Liver (tissue), 9 donors: ENCODE measurements around the gene NFKBIB. TPM values are rescaled to one million over a fixed set of nuclear protein-coding genes. Genes with fewer than 3 reads are reported as not detected.

ENCODE experiments used
- DNase-seq: peaks from one replicate; pipeline ENCODE4 v3.0.0-alpha.2; 2017; ENCODE audit warnings: low spot score
- H3K27ac ChIP-seq, 2 donors: one replicate each; pipeline ENCODE4 v1.7.0; 2013; ENCODE audit warnings: inconsistent platforms in 2 of 2, low read length in 2 of 2, control low read depth in 1 of 2, low read depth in 1 of 2, mild to moderate bottlenecking in 1 of 2
- H3K27me3 ChIP-seq, 4 donors: one replicate each; pipeline versions ENCODE4 v1.6.1 to v1.7.0; 2013; ENCODE audit warnings: low read length in 3 of 4, inconsistent platforms in 1 of 4, mild to moderate bottlenecking in 1 of 4, moderate library complexity in 1 of 4; ENCODE audit not compliant: control insufficient read depth in 4 of 4, insufficient read depth in 4 of 4
- H3K36me3 ChIP-seq, 4 donors: one replicate each; pipeline versions ENCODE4 v1.6.1 to v1.7.0; 2013; ENCODE audit warnings: low read length in 3 of 4, mild to moderate bottlenecking in 3 of 4, low read depth in 1 of 4, moderate library complexity in 1 of 4; ENCODE audit not compliant: control insufficient read depth in 4 of 4, insufficient read depth in 3 of 4
- H3K4me1 ChIP-seq, 4 donors: one replicate each; pipeline versions ENCODE4 v1.6.1 to v1.7.0; 2013; ENCODE audit warnings: low read length in 3 of 4, mild to moderate bottlenecking in 3 of 4, moderate library complexity in 1 of 4; ENCODE audit not compliant: control insufficient read depth in 4 of 4, insufficient read depth in 4 of 4
- H3K4me3 ChIP-seq, 3 donors: one replicate each; pipeline versions ENCODE4 v1.6.1 to v1.7.0; 2013; ENCODE audit warnings: low read length in 3 of 3, control low read depth in 1 of 3, low read depth in 1 of 3, mild to moderate bottlenecking in 1 of 3
- H3K9ac ChIP-seq, 2 donors: one replicate each; pipeline ENCODE4 v1.7.0; 2013; ENCODE audit warnings: low read length in 2 of 2, mild to moderate bottlenecking in 2 of 2, moderate library complexity in 2 of 2, control low read depth in 1 of 2, low read depth in 1 of 2
- H3K9me3 ChIP-seq, 4 donors: one replicate each; pipeline versions ENCODE4 v1.6.1 to v1.7.0; 2013; ENCODE audit warnings: low read length in 3 of 4; ENCODE audit not compliant: control insufficient read depth in 4 of 4
- ATF3 ChIP-seq: IDR thresholded peaks from 2 replicates; pipeline ENCODE4 v1.6.1; 2016; ENCODE audit warnings: antibody characterized with exemption
- EGR1 ChIP-seq, 2 donors: IDR thresholded peaks; 2 replicates each; pipeline ENCODE4 v1.6.1; 2016 to 2018; ENCODE audit warnings: antibody characterized with exemption in 2 of 2, low read depth in 2 of 2
- FOXA1 ChIP-seq: IDR thresholded peaks from 2 replicates; pipeline ENCODE4 v1.6.1; 2016; ENCODE audit warnings: antibody characterized with exemption
- FOXA2 ChIP-seq: IDR thresholded peaks from 2 replicates; pipeline ENCODE4 v1.6.1; 2016; ENCODE audit warnings: antibody characterized with exemption
- GABPA ChIP-seq, 2 donors: IDR thresholded peaks in 1 of 2; conservative IDR thresholded peaks in 1 of 2; 2 replicates each; pipeline ENCODE4 v1.6.1; 2016; ENCODE audit warnings: antibody characterized with exemption in 2 of 2, mild to moderate bottlenecking in 1 of 2, moderate library complexity in 1 of 2
- HNF4A ChIP-seq, 2 donors: conservative IDR thresholded peaks; 2 replicates each; pipeline ENCODE4 v1.6.1; 2016; ENCODE audit warnings: antibody characterized with exemption in 2 of 2, mild to moderate bottlenecking in 2 of 2
- HNF4G ChIP-seq: IDR thresholded peaks from 2 replicates; pipeline ENCODE4 v1.6.1; 2016; ENCODE audit warnings: antibody characterized with exemption
- JUND ChIP-seq, 2 donors: IDR thresholded peaks; 2 replicates each; pipeline ENCODE4 v1.6.1; 2016; ENCODE audit warnings: antibody characterized with exemption in 2 of 2
- MAX ChIP-seq: IDR thresholded peaks from 2 replicates; pipeline ENCODE4 v1.6.1; 2016; ENCODE audit warnings: antibody characterized with exemption
- NR2F2 ChIP-seq: IDR thresholded peaks from 2 replicates; pipeline ENCODE4 v1.6.1; 2016; ENCODE audit warnings: antibody characterized with exemption
- RAD21 ChIP-seq, 2 donors: IDR thresholded peaks; 2 replicates each; pipeline ENCODE4 v1.6.1; 2016; ENCODE audit warnings: antibody characterized with exemption in 2 of 2, mild to moderate bottlenecking in 2 of 2
- RXRA ChIP-seq, 2 donors: IDR thresholded peaks; 2 replicates each; pipeline ENCODE4 v1.6.1; 2017 to 2018; ENCODE audit warnings: antibody characterized with exemption in 2 of 2, mild to moderate bottlenecking in 1 of 2
- SP1 ChIP-seq: IDR thresholded peaks from 2 replicates; pipeline ENCODE4 v1.6.1; 2018; ENCODE audit warnings: antibody characterized with exemption, mild to moderate bottlenecking
- TAF1 ChIP-seq: conservative IDR thresholded peaks from 2 replicates; pipeline ENCODE4 v1.6.1; 2016; ENCODE audit warnings: antibody characterized with exemption, mild to moderate bottlenecking
- YY1 ChIP-seq: IDR thresholded peaks from 2 replicates; pipeline ENCODE4 v1.6.1; 2016; ENCODE audit warnings: antibody characterized with exemption, mild to moderate bottlenecking
- WGBS: extraction: QIAGEN DNeasy Blood & Tissue Kit; methylation state at CpG from one replicate; pipeline ENCODE4 v1.1.7; 2013; 5-methylcytosine and 5-hydroxymethylcytosine counted together
- polyA plus RNA-seq, 2 donors: library from polyadenylated mRNA; stranded (reverse) in 1 of 2; unstranded in 1 of 2; fragments of 200-250 nt in 1 of 2; fragments of >200 nt in 1 of 2; fragmentation: Nextera tagmentation in 1 of 2; extraction: Ambion mirVana in 1 of 2; gene quantifications; one replicate each; pipeline versions ENCODE4 v1.2.1 to v1.2.3, GENCODE V29; 2013 to 2015
- total RNA-seq, 2 donors: library from RNA; depleted of rRNA; stranded (reverse); fragments of >200 nt; gene quantifications; one replicate each; pipeline ENCODE4 v1.2.3, GENCODE V29; 2014
- TF ChIP-seq, protein P1 (sequence below): IDR thresholded peaks from 2 replicates; pipeline ENCODE4 v1.6.1; 2016; ENCODE audit warnings: antibody characterized with exemption
- TF ChIP-seq, protein P2 (sequence below): fragments of 150-350 bp; IDR thresholded peaks from 2 replicates; pipeline ENCODE4 v1.5.1; 2017; ENCODE audit warnings: improper control_type of control experiment, low read depth, low read length; ENCODE audit not compliant: missing input control
- donor health status: healthy.
- donor health status: healthy.
- donor health status: healthy.
- donor health status: healthy.
- donor health status: healthy.

NFKBIB gene
- total and polyA plus RNA-seq, 4 donors: 8.0 to 25.4 (median 14.9) TPM

GRCh38 chr19:38869160-38869835 is 30.5 kb upstream of the NFKBIB start:
- H3K4me1 ChIP-seq: peaks cover 0 to 18% (median 11%) of the 10 kb centered on the region in 4 donors
- H3K36me3 ChIP-seq: no peaks in the 10 kb centered on the region
- H3K27ac ChIP-seq: peak overlapping the region in 1 of 2 donors; percentile 65
- H3K9me3 ChIP-seq: no peaks in the 10 kb centered on the region
- no peak for TF ChIP-seq TAF1
- TF ChIP-seq, protein P1, sequence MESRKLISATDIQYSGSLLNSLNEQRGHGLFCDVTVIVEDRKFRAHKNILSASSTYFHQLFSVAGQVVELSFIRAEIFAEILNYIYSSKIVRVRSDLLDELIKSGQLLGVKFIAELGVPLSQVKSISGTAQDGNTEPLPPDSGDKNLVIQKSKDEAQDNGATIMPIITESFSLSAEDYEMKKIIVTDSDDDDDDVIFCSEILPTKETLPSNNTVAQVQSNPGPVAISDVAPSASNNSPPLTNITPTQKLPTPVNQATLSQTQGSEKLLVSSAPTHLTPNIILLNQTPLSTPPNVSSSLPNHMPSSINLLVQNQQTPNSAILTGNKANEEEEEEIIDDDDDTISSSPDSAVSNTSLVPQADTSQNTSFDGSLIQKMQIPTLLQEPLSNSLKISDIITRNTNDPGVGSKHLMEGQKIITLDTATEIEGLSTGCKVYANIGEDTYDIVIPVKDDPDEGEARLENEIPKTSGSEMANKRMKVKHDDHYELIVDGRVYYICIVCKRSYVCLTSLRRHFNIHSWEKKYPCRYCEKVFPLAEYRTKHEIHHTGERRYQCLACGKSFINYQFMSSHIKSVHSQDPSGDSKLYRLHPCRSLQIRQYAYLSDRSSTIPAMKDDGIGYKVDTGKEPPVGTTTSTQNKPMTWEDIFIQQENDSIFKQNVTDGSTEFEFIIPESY: no peak
- no peak for TF ChIP-seq YY1
- no peak for TF ChIP-seq JUND (IDR thresholded peaks at IDR 0.05)
- TF ChIP-seq MAX: no peak
- no peak for TF ChIP-seq ATF3
- TF ChIP-seq HNF4A (conservative IDR thresholded peaks at IDR 0.05): no peak
- TF ChIP-seq FOXA2: no peak
- no peak for DNase-seq
- WGBS: 32% methylated on average over 34 of the region's 34 CpGs
- H3K4me3 ChIP-seq: peak overlapping the region; percentile 36 to 65 (median 52)
- peak overlapping the region; percentile 61 to 71 for H3K9ac ChIP-seq
- H3K27me3 ChIP-seq: no peaks in the 10 kb centered on the region

GRCh38 chr19:38869836-38870607 is 29.7 kb upstream of the NFKBIB start:
- peaks cover 0 to 18% (median 11%) of the 10 kb centered on the region in 4 donors for H3K4me1 ChIP-seq

More at GRCh38 chr19:38869836-38870607, 29.7 kb upstream of the NFKBIB start:
- Histone ChIP-seq H3K27ac (peak overlapping the region; percentile 56 to 65), H3K27me3 (no peaks in the 10 kb centered on the region), H3K9ac (peak overlapping the region; percentile 61 to 71), H3K4me3 (peak overlapping the region; percentile 36 to 65 (median 52)), H3K9me3 (no peaks in the 10 kb centered on the region), H3K36me3 (no peaks in the 10 kb centered on the region)
- DNase-seq: peak; percentile 89
- TF ChIP-seq ATF3: no peak
- peak in 1 of 2 donors; percentile 26 for TF ChIP-seq RXRA (IDR thresholded peaks at IDR 0.05)
- TF ChIP-seq HNF4G: no peak
- TF ChIP-seq, protein P1: no peak
- TF ChIP-seq NR2F2: no peak
- peak; percentile 78 to 88 for TF ChIP-seq RAD21 (IDR thresholded peaks at IDR 0.05)
- TF ChIP-seq GABPA (IDR thresholded peaks at IDR 0.05 in 1 of 2, conservative IDR thresholded peaks at IDR 0.05 in 1 of 2): peak in 1 of 2 donors; percentile 43
- no peak for TF ChIP-seq FOXA1
- no peak for TF ChIP-seq MAX
- TF ChIP-seq, protein P2, sequence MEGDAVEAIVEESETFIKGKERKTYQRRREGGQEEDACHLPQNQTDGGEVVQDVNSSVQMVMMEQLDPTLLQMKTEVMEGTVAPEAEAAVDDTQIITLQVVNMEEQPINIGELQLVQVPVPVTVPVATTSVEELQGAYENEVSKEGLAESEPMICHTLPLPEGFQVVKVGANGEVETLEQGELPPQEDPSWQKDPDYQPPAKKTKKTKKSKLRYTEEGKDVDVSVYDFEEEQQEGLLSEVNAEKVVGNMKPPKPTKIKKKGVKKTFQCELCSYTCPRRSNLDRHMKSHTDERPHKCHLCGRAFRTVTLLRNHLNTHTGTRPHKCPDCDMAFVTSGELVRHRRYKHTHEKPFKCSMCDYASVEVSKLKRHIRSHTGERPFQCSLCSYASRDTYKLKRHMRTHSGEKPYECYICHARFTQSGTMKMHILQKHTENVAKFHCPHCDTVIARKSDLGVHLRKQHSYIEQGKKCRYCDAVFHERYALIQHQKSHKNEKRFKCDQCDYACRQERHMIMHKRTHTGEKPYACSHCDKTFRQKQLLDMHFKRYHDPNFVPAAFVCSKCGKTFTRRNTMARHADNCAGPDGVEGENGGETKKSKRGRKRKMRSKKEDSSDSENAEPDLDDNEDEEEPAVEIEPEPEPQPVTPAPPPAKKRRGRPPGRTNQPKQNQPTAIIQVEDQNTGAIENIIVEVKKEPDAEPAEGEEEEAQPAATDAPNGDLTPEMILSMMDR: peak; percentile 83
- peak; percentile 45 for TF ChIP-seq SP1
- TF ChIP-seq TAF1: no peak
- no peak for TF ChIP-seq YY1
- peak in 1 of 2 donors; percentile 57 for TF ChIP-seq EGR1 (IDR thresholded peaks at IDR 0.05; ENCODE audit: low read depth in 2 of 2)
- peak; percentile 17 to 52 for TF ChIP-seq HNF4A (conservative IDR thresholded peaks at IDR 0.05)
- no peak for TF ChIP-seq FOXA2
- WGBS: 19% methylated on average over 62 of the region's 62 CpGs
